Glutamatergic neuron (in vitro differentiated cells): ENCODE data around the gene DCAF8. TPM values are rescaled to one million over a fixed set of nuclear protein-coding genes. Genes with fewer than 3 reads are reported as not detected.

ENCODE experiments used
- DNase-seq: peaks from one replicate; pipeline ENCODE4 v3.0.0; 2022
- H3K27ac Mint-ChIP-seq: one replicate; pipeline ENCODE4 v1.8.0; 2020; ENCODE audit warnings: mild to moderate bottlenecking, mixed read lengths, inconsistent platforms; ENCODE audit not compliant: unreplicated experiment
- H3K27me3 Mint-ChIP-seq: one replicate; pipeline ENCODE4 v1.8.0; 2020; ENCODE audit warnings: mild to moderate bottlenecking, moderate library complexity, mixed read lengths, inconsistent platforms; ENCODE audit not compliant: unreplicated experiment
- H3K36me3 Mint-ChIP-seq: one replicate; pipeline ENCODE4 v1.8.0; 2020; ENCODE audit warnings: mild to moderate bottlenecking, mixed read lengths, inconsistent platforms; ENCODE audit not compliant: unreplicated experiment
- H3K4me1 Mint-ChIP-seq: one replicate; pipeline ENCODE4 v1.8.0; 2020; ENCODE audit warnings: mild to moderate bottlenecking, low read depth, mixed read lengths, inconsistent platforms; ENCODE audit not compliant: unreplicated experiment
- H3K4me3 Mint-ChIP-seq: one replicate; pipeline ENCODE4 v1.8.0; 2020; ENCODE audit warnings: mild to moderate bottlenecking, mixed read lengths, inconsistent platforms; ENCODE audit not compliant: unreplicated experiment
- H3K9me3 Mint-ChIP-seq: one replicate; pipeline ENCODE4 v1.8.0; 2020; ENCODE audit warnings: mild to moderate bottlenecking, moderate library complexity, mixed read lengths, inconsistent platforms; ENCODE audit not compliant: unreplicated experiment
- total RNA-seq: library from RNA; stranded (reverse); fragmentation: NEBNext Ultra II Directional; extraction: Animal tissue kit (Norgen Biotek cat#: 25700); gene quantifications from one replicate; pipeline ENCODE4 v1.2.1, GENCODE V29; 2021; ENCODE audit not compliant: unreplicated experiment
- TF ChIP-seq, protein P1 (sequence below): fragments of 200-600 bp; sonication (generic); IDR thresholded peaks from one replicate; pipeline ENCODE4 v1.5.0; 2021; ENCODE audit not compliant: partially characterized antibody, unreplicated experiment

Gene DCAF8
- total RNA-seq, 1 donor from 2014 or later = 146 TPM

DNA sequence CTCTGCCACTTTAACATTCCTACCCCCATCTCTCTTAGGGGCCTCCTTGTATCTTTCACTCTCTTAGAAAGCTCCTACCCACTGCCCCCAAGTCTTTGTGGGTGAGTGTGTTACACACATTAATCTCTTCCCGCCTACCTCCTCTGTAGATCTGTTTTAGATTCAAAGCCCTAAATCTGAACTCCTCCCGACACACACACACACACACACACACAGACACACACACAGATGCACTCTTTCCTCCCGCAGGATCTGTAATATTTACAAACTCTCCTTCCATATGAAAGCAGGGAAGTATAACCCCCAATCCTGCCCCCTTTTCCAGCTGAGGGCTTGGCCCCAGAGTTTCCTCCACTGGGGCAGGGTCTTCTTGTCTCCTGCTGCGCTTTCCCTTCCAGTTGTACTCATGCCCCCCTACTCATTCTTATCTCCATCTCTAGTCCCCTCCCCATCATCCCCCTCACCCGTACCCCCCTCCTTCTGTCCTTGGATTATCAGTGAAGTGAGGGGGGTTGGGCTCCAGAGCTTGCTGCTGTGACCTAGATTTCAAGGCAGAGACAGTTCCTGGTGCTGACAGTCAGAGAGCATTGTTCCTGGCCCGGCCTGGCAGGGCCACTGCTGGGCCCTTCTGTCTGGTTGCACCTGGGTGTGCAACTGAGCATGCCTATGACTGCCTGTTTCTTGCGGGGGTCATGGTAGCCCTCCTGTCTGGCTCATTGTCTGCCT lies 52.9 kb downstream of the DCAF8 start:
- peaks cover 40% of the 10 kb centered on the region for H3K4me1 Mint-ChIP-seq
- peaks cover 7% of the 10 kb centered on the region for H3K9me3 Mint-ChIP-seq
- TF ChIP-seq, protein P1, sequence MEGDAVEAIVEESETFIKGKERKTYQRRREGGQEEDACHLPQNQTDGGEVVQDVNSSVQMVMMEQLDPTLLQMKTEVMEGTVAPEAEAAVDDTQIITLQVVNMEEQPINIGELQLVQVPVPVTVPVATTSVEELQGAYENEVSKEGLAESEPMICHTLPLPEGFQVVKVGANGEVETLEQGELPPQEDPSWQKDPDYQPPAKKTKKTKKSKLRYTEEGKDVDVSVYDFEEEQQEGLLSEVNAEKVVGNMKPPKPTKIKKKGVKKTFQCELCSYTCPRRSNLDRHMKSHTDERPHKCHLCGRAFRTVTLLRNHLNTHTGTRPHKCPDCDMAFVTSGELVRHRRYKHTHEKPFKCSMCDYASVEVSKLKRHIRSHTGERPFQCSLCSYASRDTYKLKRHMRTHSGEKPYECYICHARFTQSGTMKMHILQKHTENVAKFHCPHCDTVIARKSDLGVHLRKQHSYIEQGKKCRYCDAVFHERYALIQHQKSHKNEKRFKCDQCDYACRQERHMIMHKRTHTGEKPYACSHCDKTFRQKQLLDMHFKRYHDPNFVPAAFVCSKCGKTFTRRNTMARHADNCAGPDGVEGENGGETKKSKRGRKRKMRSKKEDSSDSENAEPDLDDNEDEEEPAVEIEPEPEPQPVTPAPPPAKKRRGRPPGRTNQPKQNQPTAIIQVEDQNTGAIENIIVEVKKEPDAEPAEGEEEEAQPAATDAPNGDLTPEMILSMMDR = no peak
- H3K4me3 Mint-ChIP-seq = peak overlapping the region; percentile 18
- H3K36me3 Mint-ChIP-seq = peaks cover 5% of the 10 kb centered on the region
- H3K27ac Mint-ChIP-seq = peak overlapping the region; percentile 14
- DNase-seq = no peak
- H3K27me3 Mint-ChIP-seq = peaks cover 10% of the 10 kb centered on the region

GRCh38 chr1:160208557-160209320 lies 53.6 kb downstream of the DCAF8 start:
- peak overlapping the region; percentile 14 for H3K27ac Mint-ChIP-seq
- H3K36me3 Mint-ChIP-seq = peaks cover 5% of the 10 kb centered on the region
- H3K4me3 Mint-ChIP-seq = peak overlapping the region; percentile 1
- H3K27me3 Mint-ChIP-seq = peaks cover 15% of the 10 kb centered on the region
- no peak for DNase-seq
- H3K4me1 Mint-ChIP-seq = peaks cover 43% of the 10 kb centered on the region
- TF ChIP-seq, protein P1 = no peak
- peaks cover 7% of the 10 kb centered on the region for H3K9me3 Mint-ChIP-seq

- TF ChIP-seq, protein P1 = no peak
- Mint-ChIP-seq H3K4me3 (no peak overlapping the region), H3K27me3 (peaks cover 15% of the 10 kb centered on the region), H3K36me3 (peaks cover 3% of the 10 kb centered on the region), H3K27ac (no peak overlapping the region), H3K9me3 (peaks cover 7% of the 10 kb centered on the region), H3K4me1 (peaks cover 43% of the 10 kb centered on the region)
- no peak for DNase-seq
These were observed 54.4 kb downstream of the DCAF8 start for GRCh38 chr1:160207771-160208556.

GRCh38 chr1:160207118-160207650 lies 55.2 kb downstream of the DCAF8 start:
- peaks cover 16% of the 10 kb centered on the region for H3K27me3 Mint-ChIP-seq
- no peak overlapping the region for H3K27ac Mint-ChIP-seq
- H3K4me1 Mint-ChIP-seq = peaks cover 43% of the 10 kb centered on the region
- no peak for DNase-seq
- no peak overlapping the region for H3K4me3 Mint-ChIP-seq
- H3K9me3 Mint-ChIP-seq = peaks cover 7% of the 10 kb centered on the region
- TF ChIP-seq, protein P1 = no peak
- H3K36me3 Mint-ChIP-seq = no peaks in the 10 kb centered on the region
